Bronchial epithelial cell (primary cell): Measurements from ENCODE around the gene OPTC. TPM values are rescaled to one million over a fixed set of nuclear protein-coding genes. Genes with fewer than 3 reads are reported as not detected.

Experiments
- DNase-seq: peaks from one replicate; pipeline ENCODE4 v3.0.0-alpha.2; 2010; ENCODE audit warnings: low read depth
- FAIRE-seq: peaks from 2 replicates; lab custom pipeline; 2011; peaks lifted over from hg19 to GRCh38; lab: Jason Lieb, UNC
- H3K27me3 ChIP-seq: 2 replicates; pipeline ENCODE4 v1.5.1; 2011; ENCODE audit warnings: low read length; ENCODE audit not compliant: control insufficient read depth, insufficient read depth
- H3K36me3 ChIP-seq: 2 replicates; pipeline ENCODE4 v1.5.1; 2011; ENCODE audit warnings: low read length; ENCODE audit not compliant: control insufficient read depth, insufficient read depth
- H3K4me3 ChIP-seq: 2 replicates; pipeline ENCODE4 v1.5.1; 2011; ENCODE audit warnings: mild to moderate bottlenecking, low read depth, low read length, control low read depth
- CTCF ChIP-seq: IDR thresholded peaks from 2 replicates; pipeline ENCODE4 v1.5.1; 2011; ENCODE audit warnings: mild to moderate bottlenecking, moderate library complexity, low read length, control low read depth, inconsistent platforms; ENCODE audit not compliant: insufficient read depth, severe bottlenecking
- total RNA-seq: library from RNA; depleted of rRNA; stranded (reverse); fragments of >200 nt; gene quantifications from 2 replicates; pipeline ENCODE4 v1.2.1, GENCODE V29; 2014

The OPTC gene
- total RNA-seq, 1 donor from 2014 or later: not detected

- peak; percentile 64 for FAIRE-seq
- TF ChIP-seq CTCF: no peak
- H3K36me3 ChIP-seq: no peaks in the 10 kb centered on the region
Measured at GRCh38 chr1:203519896-203520295, 25.9 kb downstream of the OPTC start.

GRCh38 chr1:203520315-203520714, 26.4 kb downstream of the OPTC start:
- Histone ChIP-seq H3K36me3 (no peaks in the 10 kb centered on the region), H3K27me3 (no peaks in the 10 kb centered on the region), H3K4me3 (no peak overlapping the region)
- DNase-seq (peak; percentile 67), FAIRE-seq (no peak)
- no peak for TF ChIP-seq CTCF

More at GRCh38 chr1:203519896-203520295, 25.9 kb downstream of the OPTC start:
- no peak for DNase-seq
- Histone ChIP-seq H3K4me3 (no peak overlapping the region), H3K27me3 (no peaks in the 10 kb centered on the region)

- H3K4me3 ChIP-seq: no peak overlapping the region
- DNase-seq (no peak), FAIRE-seq (peak; percentile 87)
- no peaks in the 10 kb centered on the region for H3K27me3 ChIP-seq
- no peaks in the 10 kb centered on the region for H3K36me3 ChIP-seq
- no peak for TF ChIP-seq CTCF
Measured at GRCh38 chr1:203521074-203521794, 27.3 kb downstream of the OPTC start.

- DNase-seq: no peak
- FAIRE-seq: no peak
- Histone ChIP-seq H3K4me3 (no peak overlapping the region), H3K36me3 (no peaks in the 10 kb centered on the region), H3K27me3 (no peaks in the 10 kb centered on the region)
- TF ChIP-seq CTCF: no peak
Measured at GRCh38 chr1:203521812-203522211, 27.9 kb downstream of the OPTC start.

GRCh38 chr1:203522237-203522636, 28.3 kb downstream of the OPTC start:
- no peak for DNase-seq
- Histone ChIP-seq H3K27me3 (no peaks in the 10 kb centered on the region), H3K36me3 (no peaks in the 10 kb centered on the region), H3K4me3 (no peak overlapping the region)
- no peak for FAIRE-seq
- TF ChIP-seq CTCF: no peak

GRCh38 chr1:203523667-203524066, 29.7 kb downstream of the OPTC start:
- DNase-seq: no peak
- no peak overlapping the region for H3K4me3 ChIP-seq
- no peak for TF ChIP-seq CTCF
- no peaks in the 10 kb centered on the region for H3K27me3 ChIP-seq
- no peaks in the 10 kb centered on the region for H3K36me3 ChIP-seq
- no peak for FAIRE-seq
